ENCODE results near the gene MRPL53. TPM values are rescaled to one million over a fixed set of nuclear protein-coding genes. Genes with fewer than 3 reads are reported as not detected.

MRPL53 gene
- total and polyA plus RNA-seq, 2 of the 13 experiments (the other 11 are each of a cell fraction or from before 2014, with no cell fraction given): 34.3 to 51.9 TPM

GRCh38 chr2:74497777-74498499 is 25.5 kb upstream of the MRPL53 start (continued):
- TF ChIP-seq, protein P1, sequence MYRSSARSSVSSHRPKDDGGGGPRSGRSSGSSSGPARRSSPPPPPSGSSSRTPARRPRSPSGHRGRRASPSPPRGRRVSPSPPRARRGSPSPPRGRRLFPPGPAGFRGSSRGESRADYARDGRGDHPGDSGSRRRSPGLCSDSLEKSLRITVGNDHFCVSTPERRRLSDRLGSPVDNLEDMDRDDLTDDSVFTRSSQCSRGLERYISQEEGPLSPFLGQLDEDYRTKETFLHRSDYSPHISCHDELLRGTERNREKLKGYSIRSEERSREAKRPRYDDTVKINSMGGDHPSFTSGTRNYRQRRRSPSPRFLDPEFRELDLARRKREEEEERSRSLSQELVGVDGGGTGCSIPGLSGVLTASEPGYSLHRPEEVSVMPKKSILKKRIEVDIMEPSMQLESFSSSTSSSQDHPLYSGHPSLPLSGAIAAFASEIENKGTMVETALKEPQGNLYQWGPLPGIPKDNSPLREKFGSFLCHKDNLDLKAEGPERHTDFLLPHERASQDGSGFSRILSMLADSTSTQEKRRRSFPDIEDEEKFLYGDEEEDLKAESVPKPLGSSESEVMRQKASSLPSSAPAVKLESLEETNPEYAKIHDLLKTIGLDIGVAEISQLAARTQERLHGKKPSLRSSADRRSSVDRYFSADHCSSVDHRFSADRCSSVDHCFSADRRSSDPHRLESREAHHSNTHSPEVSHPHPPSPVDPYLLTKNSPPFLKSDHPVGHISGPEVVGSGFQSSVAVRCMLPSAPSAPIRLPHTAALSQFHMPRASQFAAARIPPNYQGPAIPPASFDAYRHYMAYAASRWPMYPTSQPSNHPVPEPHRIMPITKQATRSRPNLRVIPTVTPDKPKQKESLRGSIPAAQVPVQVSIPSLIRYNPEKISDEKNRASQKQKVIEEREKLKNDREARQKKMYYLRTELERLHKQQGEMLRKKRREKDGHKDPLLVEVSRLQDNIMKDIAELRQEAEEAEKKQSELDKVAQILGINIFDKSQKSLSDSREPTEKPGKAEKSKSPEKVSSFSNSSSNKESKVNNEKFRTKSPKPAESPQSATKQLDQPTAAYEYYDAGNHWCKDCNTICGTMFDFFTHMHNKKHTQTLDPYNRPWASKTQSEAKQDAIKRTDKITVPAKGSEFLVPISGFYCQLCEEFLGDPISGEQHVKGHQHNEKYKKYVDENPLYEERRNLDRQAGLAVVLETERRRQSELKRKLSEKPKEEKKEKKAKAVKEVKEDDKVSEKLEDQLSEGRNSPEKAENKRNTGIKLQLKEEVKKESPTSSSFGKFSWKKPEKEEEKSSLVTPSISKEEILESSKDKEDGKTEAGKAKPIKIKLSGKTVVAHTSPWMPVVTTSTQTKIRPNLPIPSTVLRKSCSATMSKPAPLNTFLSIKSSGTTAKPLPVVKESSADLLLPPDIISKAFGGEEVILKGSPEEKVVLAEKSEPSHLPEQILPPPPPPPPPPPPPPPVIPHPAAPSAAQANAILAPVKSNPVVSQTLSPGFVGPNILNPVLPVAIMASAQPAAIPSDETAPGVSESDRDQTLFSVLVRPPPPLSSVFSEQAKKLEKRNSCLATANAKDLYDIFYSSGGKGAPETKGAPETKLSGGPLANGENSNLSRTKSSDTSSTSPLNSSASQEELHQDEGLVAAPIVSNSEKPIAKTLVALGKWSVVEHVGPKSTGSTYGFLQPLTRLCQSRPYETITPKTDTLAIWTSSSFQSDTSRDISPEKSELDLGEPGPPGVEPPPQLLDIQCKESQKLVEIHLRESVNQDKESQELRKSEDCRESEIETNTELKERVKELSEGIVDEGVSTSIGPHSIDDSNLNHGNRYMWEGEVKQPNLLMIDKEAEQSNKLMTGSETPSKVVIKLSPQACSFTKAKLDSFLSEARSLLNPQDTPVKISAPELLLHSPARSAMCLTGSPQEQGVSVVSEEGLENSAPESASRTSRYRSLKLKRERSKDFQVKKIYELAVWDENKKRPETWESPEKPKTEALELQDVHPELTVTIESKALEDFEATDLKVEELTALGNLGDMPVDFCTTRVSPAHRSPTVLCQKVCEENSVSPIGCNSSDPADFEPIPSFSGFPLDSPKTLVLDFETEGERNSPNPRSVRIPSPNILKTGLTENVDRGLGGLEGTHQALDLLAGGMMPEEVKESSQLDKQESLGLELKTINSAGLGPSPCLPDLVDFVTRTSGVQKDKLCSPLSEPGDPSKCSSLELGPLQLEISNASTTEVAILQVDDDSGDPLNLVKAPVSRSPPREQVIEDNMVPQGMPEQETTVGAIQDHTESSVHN (CRISPR knock-in tag; IDR thresholded peaks at IDR 0.05): no peak
- TF ChIP-seq ZNF414 (CRISPR knock-in tag; IDR thresholded peaks at IDR 0.05) (no peak), ZNF777 (CRISPR knock-in tag; IDR thresholded peaks at IDR 0.05) (0 out of 2 replicates have a peak, but pooled peaks have one; percentile 49), SIX1 (CRISPR knock-in tag; IDR thresholded peaks at IDR 0.05; ENCODE audit: borderline replicate concordance) (no peak), ZNF660 (CRISPR knock-in tag; IDR thresholded peaks at IDR 0.05; ENCODE audit: borderline replicate concordance, low read depth) (no peak), HNRNPK (IDR thresholded peaks at IDR 0.05; ENCODE audit: low read depth, low read length, poor library complexity, severe bottlenecking) (no peak), ZNF138 (CRISPR knock-in tag; IDR thresholded peaks at IDR 0.05; ENCODE audit: low read depth) (peak; percentile 66; the same call in 1 of the 2 replicates), ZNF251 (CRISPR knock-in tag; IDR thresholded peaks at IDR 0.05) (peak; percentile 79; the same call in 1 of the 2 replicates), SSRP1 (CRISPR knock-in tag; IDR thresholded peaks at IDR 0.05) (no peak), FOSL2 (CRISPR knock-in tag; IDR thresholded peaks at IDR 0.05) (no peak), ZNF512 (CRISPR knock-in tag; IDR thresholded peaks at IDR 0.05) (no peak), CREM (IDR thresholded peaks at IDR 0.05) (no peak), CREM (CRISPR knock-in tag; IDR thresholded peaks at IDR 0.05) (no peak), MED13 (CRISPR knock-in tag; IDR thresholded peaks at IDR 0.05) (peak; percentile 52; the same call in 1 of the 2 replicates), ZBTB26 (CRISPR knock-in tag; IDR thresholded peaks at IDR 0.05; ENCODE audit: borderline replicate concordance) (no peak)
- TF ChIP-seq, protein P2, sequence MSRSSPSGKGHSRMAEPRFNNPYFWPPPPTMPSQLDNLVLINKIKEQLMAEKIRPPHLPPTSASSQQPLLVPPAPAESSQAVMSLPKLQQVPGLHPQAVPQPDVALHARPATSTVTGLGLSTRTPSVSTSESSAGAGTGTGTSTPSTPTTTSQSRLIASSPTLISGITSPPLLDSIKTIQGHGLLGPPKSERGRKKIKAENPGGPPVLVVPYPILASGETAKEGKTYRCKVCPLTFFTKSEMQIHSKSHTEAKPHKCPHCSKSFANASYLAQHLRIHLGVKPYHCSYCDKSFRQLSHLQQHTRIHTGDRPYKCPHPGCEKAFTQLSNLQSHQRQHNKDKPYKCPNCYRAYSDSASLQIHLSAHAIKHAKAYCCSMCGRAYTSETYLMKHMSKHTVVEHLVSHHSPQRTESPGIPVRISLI (CRISPR knock-in tag; IDR thresholded peaks at IDR 0.05; ENCODE audit: borderline replicate concordance): peak; percentile 54; the same call in 1 of the 2 replicates

All from HepG2 (cell line).